NT2/D1 (cell line): ENCODE measurements around the gene ADPRM.

ENCODE experiments used
- DNase-seq: peaks from one replicate; pipeline ENCODE4 v3.0.0-alpha.2; 2011; ENCODE audit warnings: low read depth, low spot score
- H3K27me3 ChIP-seq: 2 replicates; pipeline ENCODE4 v1.6.0; 2011; ENCODE audit warnings: mild to moderate bottlenecking; ENCODE audit not compliant: insufficient read length, insufficient read depth
- H3K36me3 ChIP-seq: 2 replicates; pipeline ENCODE4 v1.6.1; 2011; ENCODE audit warnings: mild to moderate bottlenecking, low read length, mixed read lengths; ENCODE audit not compliant: insufficient read depth, insufficient read length
- H3K4me1 ChIP-seq: 2 replicates; pipeline ENCODE4 v1.5.1; 2011; ENCODE audit not compliant: insufficient read depth, insufficient read length
- H3K4me3 ChIP-seq: 2 replicates; pipeline ENCODE4 v1.5.1; 2011; ENCODE audit warnings: low read depth; ENCODE audit not compliant: insufficient read length
- H3K9ac ChIP-seq: 2 replicates; pipeline ENCODE4 v1.6.0; 2011; ENCODE audit warnings: low read depth; ENCODE audit not compliant: insufficient read length
- H3K9me3 ChIP-seq: 2 replicates; pipeline ENCODE4 v1.5.1; 2011; ENCODE audit warnings: mild to moderate bottlenecking, low read length; ENCODE audit not compliant: insufficient read depth
- SUZ12 ChIP-seq: IDR thresholded peaks from 2 replicates; pipeline ENCODE4 v1.6.1; 2011; ENCODE audit not compliant: insufficient read length, insufficient read depth; ENCODE audit errors: extremely low read depth
- YY1 ChIP-seq: IDR thresholded peaks from 2 replicates; pipeline ENCODE4 v1.6.1; 2011; ENCODE audit not compliant: insufficient read length, insufficient read depth
- ZNF274 ChIP-seq: IDR thresholded peaks from 2 replicates; pipeline ENCODE4 v1.6.1; 2011; ENCODE audit warnings: mild to moderate bottlenecking, low read depth, low read length

Gene ADPRM

DNA sequence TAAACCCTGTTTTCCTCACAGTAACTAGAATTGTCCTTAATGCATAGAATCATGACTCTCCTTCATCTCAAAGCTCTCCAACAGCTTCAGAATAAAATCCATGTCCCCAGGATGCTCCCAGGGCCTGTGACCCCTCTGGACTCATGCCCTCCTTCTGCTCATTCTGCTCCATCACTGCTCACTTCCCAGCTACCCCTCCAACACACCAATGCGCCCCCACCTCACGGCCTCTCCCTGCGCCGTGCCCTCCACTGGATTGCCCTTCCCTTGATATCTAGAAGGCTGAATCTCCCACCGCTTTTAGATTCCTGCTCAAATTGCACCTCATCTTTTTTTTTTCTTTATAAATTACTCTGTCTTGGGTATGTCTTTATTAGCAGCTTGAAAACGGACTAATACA, 45.0 kb downstream of the ADPRM start:
- no peaks in the 10 kb centered on the region for H3K27me3 ChIP-seq

DNA sequence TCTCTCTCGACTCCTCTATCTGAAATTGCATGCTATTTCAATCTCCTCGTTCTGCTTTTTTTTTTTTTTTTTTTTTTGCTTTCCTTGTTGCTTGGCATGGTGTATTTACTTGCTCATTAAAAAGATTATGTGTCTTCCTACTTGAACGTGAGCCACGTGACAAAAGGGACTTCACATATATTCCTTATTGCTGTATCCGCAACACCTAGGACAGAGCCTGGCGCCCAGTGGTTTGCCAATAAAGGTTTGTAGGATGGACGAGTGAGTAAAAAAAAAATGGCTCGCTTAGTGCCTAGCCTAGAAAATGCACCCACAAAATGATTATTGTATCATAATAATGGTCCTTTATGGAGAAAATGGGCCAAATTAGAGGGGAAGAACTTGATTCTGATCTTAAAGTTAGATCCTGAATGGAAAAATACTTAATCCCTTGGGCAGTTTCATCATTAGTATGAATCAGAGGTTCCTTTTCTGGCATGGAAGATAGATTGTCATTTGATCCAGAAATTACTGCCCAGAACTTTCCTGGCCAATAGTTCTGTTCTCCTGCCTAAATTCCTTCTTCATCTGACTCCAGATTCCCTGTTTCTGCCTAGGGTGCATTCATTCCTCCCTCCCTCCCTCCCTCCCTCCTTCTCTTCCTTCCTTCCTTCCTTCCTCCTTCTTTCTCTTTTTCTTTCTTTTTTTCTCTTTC, 46.1 kb downstream of the ADPRM start:
- Histone ChIP-seq H3K4me3 (no peak overlapping the region), H3K4me1 (peaks cover 5% of the 10 kb centered on the region), H3K36me3 (no peaks in the 10 kb centered on the region), H3K27me3 (no peaks in the 10 kb centered on the region), H3K9me3 (no peaks in the 10 kb centered on the region), H3K9ac (no peak overlapping the region)
- TF ChIP-seq ZNF274: no peak
- no peak for TF ChIP-seq SUZ12
- TF ChIP-seq YY1: no peak
- DNase-seq: no peak

More for the DNA sequence above, 45.0 kb downstream of the ADPRM start:
- H3K4me1 ChIP-seq: peaks cover under 1% of the 10 kb centered on the region
- no peak for TF ChIP-seq ZNF274
- no peak for TF ChIP-seq YY1
- TF ChIP-seq SUZ12: no peak
- no peaks in the 10 kb centered on the region for H3K9me3 ChIP-seq
- H3K9ac ChIP-seq: no peak overlapping the region
- H3K4me3 ChIP-seq: no peak overlapping the region
- H3K36me3 ChIP-seq: no peaks in the 10 kb centered on the region
- DNase-seq: no peak

- Histone ChIP-seq H3K4me3 (no peak overlapping the region), H3K36me3 (no peaks in the 10 kb centered on the region), H3K9ac (no peak overlapping the region), H3K27me3 (no peaks in the 10 kb centered on the region), H3K4me1 (peaks cover 5% of the 10 kb centered on the region), H3K9me3 (no peaks in the 10 kb centered on the region)
- no peak for TF ChIP-seq SUZ12
- DNase-seq: no peak
Observed at GRCh38 chr17:10744501-10745000, 47.2 kb downstream of the ADPRM start.

DNA sequence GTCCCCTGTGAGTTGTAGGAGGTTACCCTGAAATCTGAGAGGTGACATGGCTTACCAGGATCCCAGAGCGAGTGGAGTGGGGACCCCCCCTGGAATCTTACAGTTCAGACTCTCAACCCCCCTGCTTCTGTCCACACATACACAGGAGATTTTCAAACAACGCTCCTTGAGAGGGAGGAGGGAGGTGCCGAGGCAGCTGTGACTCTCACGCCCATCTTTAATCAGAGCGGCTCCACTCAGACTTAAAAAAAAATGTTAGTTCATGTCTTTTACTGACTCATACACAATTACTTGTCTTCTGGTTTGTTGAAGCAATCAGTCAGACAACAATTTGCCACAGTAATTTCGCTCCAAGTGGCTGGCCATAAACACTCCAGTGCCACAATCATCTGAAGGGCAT, 47.8 kb downstream of the ADPRM start:
- H3K27me3 ChIP-seq: no peaks in the 10 kb centered on the region
- no peak overlapping the region for H3K4me3 ChIP-seq
- TF ChIP-seq YY1: no peak
- TF ChIP-seq SUZ12: no peak
- TF ChIP-seq ZNF274: no peak
- DNase-seq: no peak
- H3K9ac ChIP-seq: no peak overlapping the region
- no peaks in the 10 kb centered on the region for H3K9me3 ChIP-seq
- no peaks in the 10 kb centered on the region for H3K36me3 ChIP-seq
- peaks cover 5% of the 10 kb centered on the region for H3K4me1 ChIP-seq

DNA sequence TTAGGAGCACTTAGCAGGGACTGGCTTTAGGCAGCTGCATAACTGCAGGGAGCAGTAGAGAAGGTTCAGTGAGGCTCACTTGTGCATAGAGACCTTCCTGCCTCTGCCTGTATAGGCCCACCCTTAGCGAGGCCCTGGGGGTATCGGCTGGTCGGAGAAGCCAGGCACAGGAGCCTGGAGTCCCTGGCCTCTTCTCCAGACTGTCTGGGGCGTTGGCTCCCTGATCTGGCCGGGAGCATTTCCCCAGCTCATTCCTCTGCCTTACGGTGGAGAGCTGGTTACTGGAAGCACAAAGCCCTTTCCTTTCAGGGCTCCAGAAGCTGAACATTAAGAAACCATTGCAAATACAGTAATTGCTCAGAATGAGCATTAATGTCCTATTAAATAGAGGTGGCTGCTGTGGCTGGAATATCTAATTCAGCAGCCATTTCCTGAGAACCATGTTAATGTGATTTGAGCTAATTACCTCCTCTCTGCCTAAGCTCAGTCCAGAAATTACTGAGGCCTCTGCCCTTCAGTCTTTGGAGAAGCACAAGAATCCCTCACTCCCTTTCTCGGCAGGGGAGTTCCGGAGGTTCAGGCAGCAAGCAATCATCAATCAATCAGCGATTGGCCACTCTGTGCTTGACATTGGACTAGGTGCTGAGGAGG, 51.3 kb downstream of the ADPRM start:
- TF ChIP-seq YY1 (no peak), SUZ12 (no peak), ZNF274 (no peak)
- Histone ChIP-seq H3K9ac (no peak overlapping the region), H3K4me3 (no peak overlapping the region), H3K4me1 (peaks cover 5% of the 10 kb centered on the region), H3K9me3 (no peaks in the 10 kb centered on the region), H3K27me3 (no peaks in the 10 kb centered on the region), H3K36me3 (no peaks in the 10 kb centered on the region)
- no peak for DNase-seq

- TF ChIP-seq SUZ12: no peak
- TF ChIP-seq YY1: no peak
- TF ChIP-seq ZNF274: no peak
Observed at GRCh38 chr17:10750210-10750609, 52.8 kb downstream of the ADPRM start.

DNA sequence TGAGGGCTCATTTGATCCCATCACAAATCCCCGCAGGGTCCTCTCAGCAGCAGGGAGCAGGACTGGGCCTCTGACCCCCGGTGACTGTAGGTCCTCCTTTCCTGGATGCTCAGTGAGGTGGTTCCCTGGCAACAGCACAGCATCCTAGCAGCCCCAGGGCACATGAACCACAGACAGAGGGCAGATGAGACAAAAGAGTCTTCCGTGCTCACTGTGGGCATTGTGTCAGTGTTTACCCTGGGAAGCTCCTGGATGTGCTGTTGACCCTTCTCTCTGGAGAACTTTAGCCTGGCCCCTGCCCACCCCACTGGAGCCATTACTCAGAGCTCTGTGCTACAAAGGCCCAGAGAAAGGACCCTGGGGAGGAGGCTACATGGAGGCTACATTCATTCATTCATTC, 54.2 kb downstream of the ADPRM start:
- Histone ChIP-seq H3K4me3 (no peak overlapping the region), H3K27me3 (no peaks in the 10 kb centered on the region), H3K9me3 (no peaks in the 10 kb centered on the region), H3K36me3 (no peaks in the 10 kb centered on the region), H3K4me1 (peaks cover 8% of the 10 kb centered on the region), H3K9ac (no peak overlapping the region)
- no peak for DNase-seq
- TF ChIP-seq ZNF274 (no peak), SUZ12 (no peak), YY1 (no peak)

More at GRCh38 chr17:10750210-10750609, 52.8 kb downstream of the ADPRM start:
- Histone ChIP-seq H3K27me3 (no peaks in the 10 kb centered on the region), H3K9ac (no peak overlapping the region), H3K36me3 (no peaks in the 10 kb centered on the region), H3K9me3 (no peaks in the 10 kb centered on the region), H3K4me1 (peaks cover 5% of the 10 kb centered on the region), H3K4me3 (no peak overlapping the region)
- no peak for DNase-seq
